Right renal cortex interstitium (tissue), 3 donors: ENCODE data around the gene AGBL4. TPM values are rescaled to one million over a fixed set of nuclear protein-coding genes. Genes with fewer than 3 reads are reported as not detected.
A peak's percentile ranks its signal among the peaks of the same experiment; 100 is the strongest.
"Not testable (repeated sequence)": the region's sequence is repeated elsewhere in the genome, so short reads cannot be mapped to it uniquely, and the experiment has no call there.

Source experiments
- DNase-seq, 3 donors: peaks; one replicate each; pipeline ENCODE4 v3.0.0-alpha.2; 2013; ENCODE audit warnings: low read depth in 3 of 3, low spot score in 2 of 3
- polyA plus RNA-seq, 3 donors: library from polyadenylated mRNA; unstranded; fragments of 120-200 nt; gene quantifications; one replicate each; pipeline ENCODE4 v1.2.1, GENCODE V29; 2013; ENCODE audit not compliant: insufficient read length in 3 of 3

AGBL4 gene
- polyA plus RNA-seq, 3 donors, result 1.1 to 1.3 (median 1.3) TPM

GRCh38 chr1:48524892-48525467 lies 1498.8 kb downstream of the AGBL4 start:
- DNase-seq, result no peak

DNA sequence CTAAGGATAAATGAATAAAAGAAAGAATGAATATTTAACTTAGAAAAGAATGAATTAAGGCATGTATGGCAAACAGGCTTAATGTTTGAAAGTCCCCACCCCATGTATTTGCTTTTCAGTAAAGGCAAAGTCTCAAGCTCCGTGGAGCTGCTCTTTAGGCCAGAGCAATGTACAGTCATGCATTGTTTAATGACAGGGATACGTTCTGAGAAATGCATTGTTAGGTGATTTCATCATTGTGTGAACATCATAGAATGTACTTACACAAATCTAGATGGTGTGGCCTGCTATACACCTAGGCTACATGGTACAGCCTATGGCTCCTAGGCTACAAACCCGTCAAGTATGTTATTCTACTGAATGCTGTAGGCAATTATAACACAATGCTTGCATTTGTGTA lies 1500.2 kb downstream of the AGBL4 start:
- no peak for DNase-seq

DNA sequence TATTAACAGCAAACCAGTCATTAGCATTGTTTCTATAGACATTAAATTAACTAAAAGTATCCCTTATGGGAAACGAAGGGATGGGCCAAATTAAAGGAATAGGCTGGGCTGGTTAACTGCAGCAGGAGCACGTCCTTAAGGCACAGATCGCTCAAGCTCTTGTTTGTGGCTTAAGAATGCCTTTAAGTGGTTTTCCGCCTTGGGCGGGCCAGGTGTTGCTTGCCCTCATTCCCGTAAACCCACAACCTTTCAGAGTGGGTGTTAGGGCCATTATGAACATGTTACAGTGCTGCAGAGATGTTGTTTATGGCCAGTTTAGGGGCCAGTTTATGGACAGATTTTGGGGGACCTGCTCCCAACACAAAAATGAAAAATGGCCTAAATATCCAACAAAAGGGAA lies 1503.9 kb downstream of the AGBL4 start:
- DNase-seq, result not testable (repeated sequence)

GRCh38 chr1:48506870-48507269 lies 1516.9 kb downstream of the AGBL4 start:
- DNase-seq, result no peak

- DNase-seq, result no peak
Measured at GRCh38 chr1:48500541-48501450, 1523.0 kb downstream of the AGBL4 start.

DNA sequence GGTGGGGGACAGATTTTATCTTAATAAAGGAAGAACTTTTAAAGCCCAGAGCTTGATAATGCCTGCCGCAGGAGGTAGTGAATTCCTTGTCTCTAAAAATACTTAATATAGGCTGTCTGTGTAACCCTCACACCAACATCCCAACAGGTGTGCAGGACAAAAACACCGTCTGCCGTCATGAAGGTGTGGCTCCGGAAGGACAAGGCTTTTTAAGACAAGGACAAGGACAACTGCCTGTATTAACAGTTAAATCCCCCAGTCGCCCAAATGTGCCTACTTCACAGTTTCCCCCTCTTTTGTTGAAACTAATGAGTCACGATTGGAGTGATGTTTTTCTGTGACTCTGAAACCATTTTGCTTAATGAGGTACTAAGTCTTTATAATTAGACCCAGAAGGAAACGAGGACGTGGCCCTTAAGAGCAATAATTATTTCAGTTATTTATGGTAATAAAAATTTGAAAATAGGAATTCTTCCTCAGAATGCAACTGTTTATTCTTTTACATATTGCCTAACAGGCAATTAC lies 1524.5 kb downstream of the AGBL4 start:
- no peak for DNase-seq

- peak in 2 of 3 donors; percentile 31 to 65 for DNase-seq
Measured at GRCh38 chr1:48498096-48498791, 1525.5 kb downstream of the AGBL4 start.

DNA sequence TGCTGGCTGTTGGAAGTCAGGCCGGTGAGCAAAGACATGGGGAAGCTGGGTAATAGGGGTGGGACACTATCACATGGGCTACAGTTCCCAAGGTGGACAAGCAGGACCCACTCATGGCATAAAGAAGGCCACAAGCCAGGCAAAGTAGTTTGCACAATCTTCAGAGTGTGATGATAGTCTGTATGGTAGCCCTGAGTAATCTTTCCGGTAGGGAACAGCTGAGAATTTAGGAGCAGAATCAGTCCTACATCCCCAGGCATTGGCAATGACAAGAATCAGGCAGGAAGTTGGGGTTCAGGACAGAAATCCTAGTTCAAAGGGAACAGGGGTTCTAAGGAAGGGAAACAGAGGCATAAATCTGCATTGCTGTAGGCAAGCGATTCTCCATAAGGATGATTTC lies 1527.8 kb downstream of the AGBL4 start:
- DNase-seq, result no peak

DNA sequence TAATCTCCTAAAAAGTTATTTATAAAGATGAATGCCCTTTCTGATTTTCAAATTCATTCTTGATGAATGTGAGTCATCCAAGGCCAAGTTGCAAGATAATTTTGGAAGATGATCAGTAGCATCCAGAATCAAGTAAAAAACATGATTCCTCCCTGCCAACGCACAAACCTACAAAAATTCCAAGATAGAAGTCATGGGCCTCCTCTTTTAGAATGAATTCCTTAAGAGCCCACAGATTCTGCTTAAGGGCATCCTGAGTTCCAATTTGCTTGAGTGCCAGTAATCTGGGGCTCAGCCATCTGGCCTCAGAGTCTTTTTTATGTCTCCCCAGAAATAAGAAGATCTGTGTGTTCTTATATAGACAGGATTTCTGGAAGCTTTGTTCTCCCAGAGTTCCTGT lies 1528.6 kb downstream of the AGBL4 start:
- no peak for DNase-seq

GRCh38 chr1:48493970-48494769 lies 1529.6 kb downstream of the AGBL4 start:
- peak in 1 of 3 donors; percentile 48 for DNase-seq

GRCh38 chr1:48493041-48493440 lies 1530.7 kb downstream of the AGBL4 start:
- DNase-seq, result no peak

DNA sequence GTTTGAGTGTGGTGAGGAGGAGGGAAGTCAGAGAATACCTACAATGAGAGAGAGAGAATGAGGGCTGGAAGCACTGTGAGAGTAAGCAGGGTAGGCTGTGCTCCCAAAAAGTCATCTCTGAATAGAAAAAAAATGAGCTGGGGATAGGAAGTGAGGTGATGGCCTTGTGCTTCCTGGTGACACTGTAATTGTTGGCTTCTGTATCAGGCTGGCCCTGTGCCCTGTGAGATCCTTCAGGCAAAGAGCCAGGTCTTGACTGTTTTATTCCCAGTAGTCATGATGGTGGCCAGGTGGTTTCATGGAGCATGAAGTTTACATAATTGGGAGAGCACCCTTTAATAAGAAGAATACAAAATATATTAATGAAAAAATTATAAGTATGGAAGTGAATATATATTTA lies 1531.4 kb downstream of the AGBL4 start:
- DNase-seq, result no peak

GRCh38 chr1:48488721-48489120 lies 1535.0 kb downstream of the AGBL4 start:
- no peak for DNase-seq

Other genes starting within 250 kb of the AGBL4 start
- 1 to 10 TPM; 3.4 to 5.9 (median 3.7) TPM for gene ELAVL4, start 85.0 kb upstream of the AGBL4 start, polyA plus RNA-seq